Skin epidermis (tissue), 12 donors: Measurements from ENCODE around the gene OR2H1.
"Not testable (repeated sequence)": the region's sequence is repeated elsewhere in the genome, so short reads cannot be mapped to it uniquely, and the experiment has no call there.

Source experiments
- H3K27ac ChIP-seq, 21 experiments: fragments of 200-600 bp; sonication (generic) in 11 of 21; one replicate each; pipeline ENCODE4 v1.5.0; 2020; ENCODE audit warnings: mild to moderate bottlenecking in 3 of 21, inconsistent platforms in 2 of 21, moderate library complexity in 2 of 21
- H3K4me3 ChIP-seq, 7 experiments: fragments of 200-600 bp; sonication (generic) in 2 of 7; one replicate each; pipeline ENCODE4 v1.5.0; 2020; ENCODE audit warnings: inconsistent platforms in 2 of 7, mild to moderate bottlenecking in 2 of 7, moderate library complexity in 1 of 7

Gene OR2H1

DNA sequence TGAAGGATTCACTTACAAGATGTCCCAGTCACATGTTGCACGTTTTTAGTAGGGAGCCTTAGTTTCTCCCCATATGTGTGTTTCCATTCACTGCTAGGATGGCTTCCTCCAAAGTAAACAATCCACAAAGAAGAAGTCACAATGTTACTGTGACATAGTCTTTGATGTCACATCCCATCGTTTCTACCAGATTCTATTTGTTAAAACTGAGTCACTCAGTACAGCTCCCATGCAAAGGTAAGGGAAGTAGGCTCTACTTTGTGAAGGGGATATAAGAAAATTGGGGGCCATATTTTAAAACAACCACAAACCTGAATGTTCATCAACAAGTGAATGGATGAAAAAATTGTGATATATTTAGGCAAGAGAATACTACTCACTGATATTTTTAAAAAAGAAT is at the start of gene OR2H1, which contains the start of gene OR11A1:
TSS of gene OR2H1 (plus strand) at position 185 of the 400 bp plus-strand sequence. CDS start 4,615 bp downstream, outside the sequence.
TSS of gene OR11A1 (minus strand) at position 101 of the 400 bp plus-strand sequence. CDS start 29,430 bp downstream, outside the sequence.
- Histone ChIP-seq H3K27ac (no peak within 1 kb of the TSS), H3K4me3 (no peak within 1 kb of the TSS)

GRCh38 chr6:29414588-29414987 is 42.4 kb upstream of the OR2H1 start, which contains the start of gene OR12D1:
TSS of gene OR12D1 (plus strand) at chr6:29414928.
- Histone ChIP-seq H3K4me3 (no peak within 1 kb of the TSS), H3K27ac (no peak within 1 kb of the TSS)

GRCh38 chr6:29419516-29419915 is 37.4 kb upstream of the OR2H1 start:
- Histone ChIP-seq H3K27ac (no peak overlapping the region), H3K4me3 (no peak overlapping the region)

DNA sequence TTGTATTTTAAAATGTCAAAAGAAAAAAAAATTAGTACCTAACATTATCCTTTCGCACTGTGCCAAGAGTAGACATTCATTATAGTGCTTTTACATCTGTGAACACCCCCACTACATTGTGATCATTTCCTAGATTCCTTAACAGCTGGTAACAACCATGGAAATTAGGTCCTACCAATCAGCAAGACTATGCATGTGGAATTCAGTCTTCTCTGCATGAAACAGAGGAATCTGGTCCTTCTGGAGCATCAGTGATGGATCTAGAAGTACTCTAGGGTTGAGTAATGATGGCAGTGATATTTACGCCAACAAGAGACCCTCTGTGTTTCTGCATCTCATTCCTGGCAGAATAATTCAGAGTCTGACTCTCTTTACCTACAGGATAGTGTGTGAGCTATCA is 32.8 kb upstream of the OR2H1 start:
- Histone ChIP-seq H3K4me3 (no peak overlapping the region), H3K27ac (no peak overlapping the region)

GRCh38 chr6:29424575-29424974 is 32.4 kb upstream of the OR2H1 start:
- Histone ChIP-seq H3K27ac (no peak overlapping the region), H3K4me3 (no peak overlapping the region)

GRCh38 chr6:29425075-29425474 is 31.9 kb upstream of the OR2H1 start:
- no peak overlapping the region for H3K4me3 ChIP-seq
- no peak overlapping the region for H3K27ac ChIP-seq

GRCh38 chr6:29426654-29427053 is 30.3 kb upstream of the OR2H1 start:
- H3K27ac ChIP-seq: no peak overlapping the region
- no peak overlapping the region for H3K4me3 ChIP-seq

- not testable (repeated sequence) for H3K27ac ChIP-seq, H3K4me3 ChIP-seq
Measured at GRCh38 chr6:29436730-29437129, 20.2 kb upstream of the OR2H1 start.

GRCh38 chr6:29439006-29439405 is 17.9 kb upstream of the OR2H1 start, which contains the start of gene OR10C1:
TSS of gene OR10C1 (plus strand) at chr6:29439306. CDS start at chr6:29440016, 710 bp downstream.
- Histone ChIP-seq H3K4me3 (no peak within 1 kb of the TSS), H3K27ac (no peak within 1 kb of the TSS)

DNA sequence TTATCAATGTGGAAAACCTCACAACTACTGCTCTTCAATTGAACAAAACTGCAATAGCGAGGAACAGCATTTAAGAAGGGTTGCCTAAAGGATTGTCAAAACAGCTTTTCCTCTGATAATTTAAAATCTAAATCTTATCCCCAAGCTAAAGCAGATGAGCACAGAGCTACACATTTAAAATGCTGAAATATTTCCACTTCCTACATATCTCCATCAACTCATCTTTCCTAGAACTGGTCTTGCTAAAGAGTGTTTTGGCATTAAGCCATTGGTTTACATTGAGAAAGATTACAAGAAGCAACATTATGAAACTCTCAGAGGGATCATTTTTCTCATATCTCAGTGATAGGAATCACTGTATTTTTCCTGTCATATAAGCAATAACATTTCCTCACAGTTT is 14.2 kb upstream of the OR2H1 start:
- no peak overlapping the region for H3K4me3 ChIP-seq
- H3K27ac ChIP-seq: no peak overlapping the region

GRCh38 chr6:29444031-29444430 is 12.9 kb upstream of the OR2H1 start:
- H3K4me3 ChIP-seq, H3K27ac ChIP-seq: not testable (repeated sequence)

DNA sequence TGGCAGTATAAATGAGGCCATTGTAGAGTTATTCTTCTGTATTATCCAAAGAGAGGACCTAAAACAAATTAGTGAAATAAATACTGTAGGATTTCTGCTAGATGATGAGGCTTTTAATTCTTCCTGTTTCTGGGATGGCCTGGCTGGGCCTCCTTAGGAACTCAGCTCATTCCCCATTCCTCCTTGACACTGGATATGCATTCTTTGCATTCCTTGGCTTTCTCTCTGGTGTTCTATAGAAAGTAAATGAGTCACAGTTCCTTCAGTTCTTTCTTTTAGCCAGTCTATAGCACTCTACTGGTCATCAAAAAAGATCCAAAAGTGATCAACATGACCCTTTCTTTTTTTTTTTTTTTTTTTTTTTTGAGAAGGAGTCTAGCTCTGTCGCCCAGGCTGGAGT is 9.3 kb upstream of the OR2H1 start:
- H3K4me3 ChIP-seq: no peak overlapping the region

GRCh38 chr6:29451471-29452193 is 5.3 kb upstream of the OR2H1 start:
- Histone ChIP-seq H3K4me3 (no peak overlapping the region), H3K27ac (no peak overlapping the region)

More for the DNA sequence above, 9.3 kb upstream of the OR2H1 start:
- H3K27ac ChIP-seq: no peak overlapping the region

DNA sequence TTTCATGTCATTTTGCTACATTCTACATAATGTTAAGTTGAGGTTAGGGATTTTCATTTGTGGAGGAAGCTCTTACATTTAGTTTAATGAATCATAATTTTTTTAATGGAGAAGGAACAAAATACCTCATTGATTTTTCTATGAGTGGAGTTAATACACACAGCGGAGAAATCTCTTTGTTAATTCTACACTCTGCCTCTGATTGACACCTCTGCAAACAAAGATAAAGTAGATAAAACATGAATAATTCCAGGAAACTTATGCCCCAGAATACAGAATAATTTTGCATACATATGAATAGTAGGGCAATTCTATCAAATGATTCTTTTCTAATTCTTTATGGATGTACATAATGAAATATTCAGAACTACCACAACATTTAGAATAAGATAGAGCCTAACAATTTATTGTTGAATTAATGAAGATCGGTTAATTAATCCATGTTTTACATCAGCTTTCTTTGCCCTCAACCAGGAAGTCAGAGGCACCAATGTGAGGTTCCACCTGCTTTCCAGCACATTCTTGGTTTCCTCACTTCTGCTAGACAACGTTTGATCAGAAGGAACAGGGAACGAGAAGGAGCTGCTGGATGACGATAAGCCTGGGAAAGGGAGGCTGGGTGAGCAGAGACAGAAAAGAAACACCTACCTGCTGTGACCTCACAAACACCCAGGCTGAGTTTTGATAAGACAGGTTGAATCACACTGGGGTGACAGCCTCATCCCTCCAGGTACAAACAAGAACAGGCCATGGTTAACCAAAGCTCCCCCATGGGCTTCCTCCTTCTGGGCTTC is 4.3 kb downstream of the OR2H1 start:
- no peak overlapping the region for H3K4me3 ChIP-seq

GRCh38 chr6:29462022-29462421 is 5.1 kb downstream of the OR2H1 start:
- Histone ChIP-seq H3K4me3 (no peak overlapping the region), H3K27ac (no peak overlapping the region)

More for the DNA sequence above, 4.3 kb downstream of the OR2H1 start:
- H3K27ac ChIP-seq: no peak overlapping the region

DNA sequence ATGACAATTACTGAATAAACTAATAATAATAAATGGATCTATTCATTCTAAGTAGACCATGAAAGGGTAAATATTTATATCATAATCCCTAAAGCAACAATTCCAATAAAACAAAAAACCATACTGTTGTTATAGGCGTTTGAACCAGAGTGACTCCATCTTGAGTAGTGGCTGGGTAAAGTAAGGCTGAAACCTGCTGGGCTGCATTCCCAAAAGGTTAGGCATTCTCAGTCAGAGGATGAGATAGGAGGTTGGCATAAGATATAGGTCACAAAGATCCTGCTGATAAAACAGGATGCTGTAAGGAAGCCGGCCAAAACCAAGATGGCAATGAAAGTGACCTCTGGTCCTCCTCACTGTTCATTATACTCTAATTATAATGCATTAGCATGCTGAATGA is 8.3 kb downstream of the OR2H1 start:
- no peak overlapping the region for H3K4me3 ChIP-seq
- H3K27ac ChIP-seq: no peak overlapping the region

GRCh38 chr6:29465801-29466200 is 8.8 kb downstream of the OR2H1 start:
- H3K4me3 ChIP-seq: no peak overlapping the region
- H3K27ac ChIP-seq: no peak overlapping the region

DNA sequence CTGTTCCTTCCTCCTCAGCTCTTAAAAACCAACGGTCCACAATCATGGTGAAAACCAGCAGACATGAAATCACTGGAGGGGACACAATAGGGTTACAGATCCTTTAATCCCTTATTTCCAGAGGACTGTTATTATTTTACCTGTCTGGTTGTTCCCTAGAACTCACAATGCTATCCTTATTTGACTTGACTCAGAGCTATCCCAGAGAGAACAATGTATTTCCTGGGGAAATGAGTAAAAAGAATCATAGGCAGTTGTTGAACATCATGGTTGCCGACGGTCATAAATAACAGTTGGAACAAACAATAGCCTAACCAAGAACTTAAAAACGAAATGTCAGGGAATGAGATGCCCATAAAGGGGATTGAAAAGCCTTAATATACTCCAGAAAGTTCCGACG is 9.3 kb downstream of the OR2H1 start:
- no peak overlapping the region for H3K27ac ChIP-seq
- no peak overlapping the region for H3K4me3 ChIP-seq

DNA sequence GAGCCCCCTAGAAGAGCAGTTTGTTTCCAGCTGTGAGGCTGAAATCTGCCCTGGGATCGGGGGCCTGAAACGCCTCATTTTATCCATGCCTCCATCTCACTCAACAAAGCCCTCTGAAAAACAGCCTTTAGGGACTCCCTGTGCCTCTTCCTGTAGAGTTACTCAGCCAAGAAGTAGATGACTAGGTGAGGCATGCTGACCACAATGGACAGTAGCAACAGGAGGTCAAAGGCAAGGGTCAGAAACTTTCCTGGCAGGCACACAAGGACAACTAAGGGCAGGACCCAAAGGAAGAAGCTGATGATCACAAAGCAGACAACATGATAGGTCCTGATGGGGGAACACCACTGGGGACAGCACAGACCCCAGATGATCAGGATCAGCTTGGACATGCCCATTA is 18.0 kb downstream of the OR2H1 start:
- H3K27ac ChIP-seq: no peak overlapping the region
- H3K4me3 ChIP-seq: no peak overlapping the region

- no peak overlapping the region for H3K27ac ChIP-seq
Measured at GRCh38 chr6:29477923-29478450, 21.0 kb downstream of the OR2H1 start.

DNA sequence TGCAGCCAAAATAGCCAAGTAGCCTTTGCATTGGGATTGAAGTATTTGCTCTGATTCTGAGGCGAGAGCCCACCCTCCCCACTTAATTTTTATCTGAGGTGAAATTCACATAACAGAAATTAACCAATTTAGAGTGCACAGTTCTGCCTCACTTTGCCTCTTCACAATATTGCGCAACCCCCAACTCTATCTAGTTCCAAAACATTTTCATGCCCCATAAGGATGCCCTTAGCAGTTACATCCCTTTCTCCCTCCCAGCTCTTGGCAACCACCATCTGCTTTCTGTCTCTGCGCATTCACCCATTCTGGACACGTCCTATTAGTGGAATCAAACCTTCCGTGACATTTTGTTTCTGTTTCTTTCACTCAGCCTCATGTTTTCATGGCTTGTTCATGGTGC is 21.8 kb downstream of the OR2H1 start:
- Histone ChIP-seq H3K27ac (no peak overlapping the region), H3K4me3 (no peak overlapping the region)

More at GRCh38 chr6:29477923-29478450, 21.0 kb downstream of the OR2H1 start:
- H3K4me3 ChIP-seq: no peak overlapping the region
